Fibroblast of lung (primary cell): Measurements from ENCODE around the gene LYAR.

ENCODE experiments used
- CTCF ChIP-seq, 2 donors: IDR thresholded peaks in 1 of 2; conservative IDR thresholded peaks in 1 of 2; 1 replicate in 1 of 2; 2 replicates in 1 of 2; pipeline ENCODE4 v1.5.1; 2011 to 2012; ENCODE audit warnings: low read length in 2 of 2, control low read depth in 1 of 2, inconsistent platforms in 1 of 2, low read depth in 1 of 2, mild to moderate bottlenecking in 1 of 2
- EZH2 ChIP-seq: IDR thresholded peaks from 2 replicates; pipeline ENCODE4 v1.5.1; 2012; ENCODE audit warnings: low read length, control low read depth, mild to moderate bottlenecking; ENCODE audit errors: missing control alignments

GRCh38 chr4:4316150-4316495, 26.2 kb upstream of the LYAR start:
- TF ChIP-seq CTCF (conservative IDR thresholded peaks at IDR 0.05 in 1 of 2, IDR thresholded peaks at IDR 0.05 in 1 of 2; ENCODE audit: low read depth in 1 of 2, low read length in 2 of 2) (no peak), EZH2 (no peak)
